ENCODE data around the gene PZP.

DNA sequence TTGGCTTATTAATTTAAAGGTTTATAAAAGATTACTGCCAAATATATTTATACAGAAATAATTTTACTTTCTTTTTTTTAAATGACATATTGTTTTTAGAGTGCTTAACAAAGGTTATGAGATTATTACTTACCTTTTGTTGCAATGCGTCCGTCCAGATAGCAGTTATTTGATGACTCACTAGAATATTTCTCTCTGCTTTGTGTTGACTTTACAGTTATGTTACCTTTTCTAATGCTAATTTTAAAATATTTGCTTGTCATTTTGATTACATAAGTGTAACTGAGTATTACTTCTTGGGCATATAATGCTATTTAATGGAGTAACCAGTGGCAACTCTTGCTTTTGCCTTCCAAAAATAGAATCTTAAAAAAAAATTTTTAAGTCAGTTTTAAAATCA, 6.3 kb upstream of the PZP start:
- TF ChIP-seq, protein P1, sequence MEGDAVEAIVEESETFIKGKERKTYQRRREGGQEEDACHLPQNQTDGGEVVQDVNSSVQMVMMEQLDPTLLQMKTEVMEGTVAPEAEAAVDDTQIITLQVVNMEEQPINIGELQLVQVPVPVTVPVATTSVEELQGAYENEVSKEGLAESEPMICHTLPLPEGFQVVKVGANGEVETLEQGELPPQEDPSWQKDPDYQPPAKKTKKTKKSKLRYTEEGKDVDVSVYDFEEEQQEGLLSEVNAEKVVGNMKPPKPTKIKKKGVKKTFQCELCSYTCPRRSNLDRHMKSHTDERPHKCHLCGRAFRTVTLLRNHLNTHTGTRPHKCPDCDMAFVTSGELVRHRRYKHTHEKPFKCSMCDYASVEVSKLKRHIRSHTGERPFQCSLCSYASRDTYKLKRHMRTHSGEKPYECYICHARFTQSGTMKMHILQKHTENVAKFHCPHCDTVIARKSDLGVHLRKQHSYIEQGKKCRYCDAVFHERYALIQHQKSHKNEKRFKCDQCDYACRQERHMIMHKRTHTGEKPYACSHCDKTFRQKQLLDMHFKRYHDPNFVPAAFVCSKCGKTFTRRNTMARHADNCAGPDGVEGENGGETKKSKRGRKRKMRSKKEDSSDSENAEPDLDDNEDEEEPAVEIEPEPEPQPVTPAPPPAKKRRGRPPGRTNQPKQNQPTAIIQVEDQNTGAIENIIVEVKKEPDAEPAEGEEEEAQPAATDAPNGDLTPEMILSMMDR (conservative IDR thresholded peaks at IDR 0.05; ENCODE audit: low read length) = no peak
- no peak for TF ChIP-seq EZH2phosphoT487 (IDR thresholded peaks at IDR 0.05; ENCODE audit: borderline replicate concordance)
